Adrenal gland (tissue), 5 donors: ENCODE results near the gene ARHGAP19.

Experiments
- POLR2A ChIP-seq, 2 donors: fragments of 450-650 bp; IDR thresholded peaks; one replicate each; pipeline ENCODE4 v1.6.1; 2017; ENCODE audit warnings: antibody characterized with exemption in 2 of 2, mild to moderate bottlenecking in 2 of 2, moderate library complexity in 1 of 2
- TF ChIP-seq, protein P1 (sequence below), 6 experiments: fragments of 450-650 bp in 4 of 6; fragments of 200-600 bp in 2 of 6; sonication (generic) in 1 of 6; IDR thresholded peaks; 1 replicate in 5 of 6; 2 replicates in 1 of 6; pipeline versions ENCODE4 v1.5.1 to v1.8.0; 2016 to 2021; ENCODE audit warnings: antibody characterized with exemption in 6 of 6, mild to moderate bottlenecking in 2 of 6, moderate library complexity in 1 of 6
- donor health status: DM: no; HTN: no; CAD: no.

DNA sequence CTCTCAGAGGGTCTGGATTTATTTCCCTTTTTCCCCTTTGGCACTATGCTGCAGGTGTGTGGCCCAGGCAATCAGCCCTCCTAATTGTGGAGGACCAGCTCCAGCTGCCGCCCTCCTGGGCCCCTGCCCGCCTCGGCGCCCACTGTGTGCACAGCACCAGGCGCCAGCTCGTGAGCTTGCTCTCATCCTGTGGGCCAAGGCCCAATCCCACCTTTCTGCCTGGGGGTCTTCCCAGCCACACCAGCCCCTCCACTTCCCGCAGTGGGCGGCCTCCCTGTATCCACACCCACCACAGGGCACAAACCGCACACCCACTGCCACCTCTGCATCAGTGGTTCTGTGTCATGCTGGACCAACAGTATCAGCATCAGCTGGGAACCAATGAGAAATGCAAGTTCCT, 81.2 kb downstream of the ARHGAP19 start:
- TF ChIP-seq, protein P1, sequence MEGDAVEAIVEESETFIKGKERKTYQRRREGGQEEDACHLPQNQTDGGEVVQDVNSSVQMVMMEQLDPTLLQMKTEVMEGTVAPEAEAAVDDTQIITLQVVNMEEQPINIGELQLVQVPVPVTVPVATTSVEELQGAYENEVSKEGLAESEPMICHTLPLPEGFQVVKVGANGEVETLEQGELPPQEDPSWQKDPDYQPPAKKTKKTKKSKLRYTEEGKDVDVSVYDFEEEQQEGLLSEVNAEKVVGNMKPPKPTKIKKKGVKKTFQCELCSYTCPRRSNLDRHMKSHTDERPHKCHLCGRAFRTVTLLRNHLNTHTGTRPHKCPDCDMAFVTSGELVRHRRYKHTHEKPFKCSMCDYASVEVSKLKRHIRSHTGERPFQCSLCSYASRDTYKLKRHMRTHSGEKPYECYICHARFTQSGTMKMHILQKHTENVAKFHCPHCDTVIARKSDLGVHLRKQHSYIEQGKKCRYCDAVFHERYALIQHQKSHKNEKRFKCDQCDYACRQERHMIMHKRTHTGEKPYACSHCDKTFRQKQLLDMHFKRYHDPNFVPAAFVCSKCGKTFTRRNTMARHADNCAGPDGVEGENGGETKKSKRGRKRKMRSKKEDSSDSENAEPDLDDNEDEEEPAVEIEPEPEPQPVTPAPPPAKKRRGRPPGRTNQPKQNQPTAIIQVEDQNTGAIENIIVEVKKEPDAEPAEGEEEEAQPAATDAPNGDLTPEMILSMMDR (IDR thresholded peaks at IDR 0.05), result no peak
- no peak for TF ChIP-seq POLR2A (IDR thresholded peaks at IDR 0.05)
